NOMO-1 (cell line): ENCODE measurements around the gene RAMAC.
"Not testable (repeated sequence)": the region's sequence is repeated elsewhere in the genome, so short reads cannot be mapped to it uniquely, and the experiment has no call there.

Experiments used
- DNase-seq, 2 experiments: peaks; one replicate each; lab custom pipeline; 2025; ENCODE audit not compliant: unreplicated experiment in 2 of 2; lab: John Stamatoyannopoulos, UW

RAMAC gene

GRCh38 chr15:82966671-82967071 lies 19.3 kb upstream of the RAMAC start:
- DNase-seq: peak in 1 of 2 experiments; percentile 16

GRCh38 chr15:82968066-82968465 lies 17.9 kb upstream of the RAMAC start:
- peak; percentile 80 to 83 for DNase-seq

GRCh38 chr15:82969353-82969752 lies 16.7 kb upstream of the RAMAC start:
- DNase-seq: peak in 1 of 2 experiments; percentile 38

- DNase-seq: no peak
These were observed 15.8 kb upstream of the RAMAC start for GRCh38 chr15:82970078-82970686.

- DNase-seq: no peak
These were observed 15.3 kb upstream of the RAMAC start for GRCh38 chr15:82970696-82971095.

- DNase-seq: no peak
These were observed 14.6 kb upstream of the RAMAC start for GRCh38 chr15:82971218-82971984.

GRCh38 chr15:82972990-82973389 lies 13.0 kb upstream of the RAMAC start:
- no peak for DNase-seq

GRCh38 chr15:82977076-82977475 lies 8.9 kb upstream of the RAMAC start:
- DNase-seq: no peak

- no peak for DNase-seq
These were observed 7.6 kb upstream of the RAMAC start for GRCh38 chr15:82978438-82978837.

- DNase-seq: no peak
These were observed 6.3 kb upstream of the RAMAC start for GRCh38 chr15:82979726-82980125.

- no peak for DNase-seq
These were observed 5.0 kb upstream of the RAMAC start for GRCh38 chr15:82980981-82981380.

GRCh38 chr15:82986442-82986780 lies 401 bp downstream of the RAMAC start:
- DNase-seq: peak in 1 of 2 experiments; percentile 44

- DNase-seq: no peak
These were observed 6.5 kb downstream of the RAMAC start for GRCh38 chr15:82992436-82992998.

- no peak for DNase-seq
These were observed 7.1 kb downstream of the RAMAC start for GRCh38 chr15:82993144-82993543.

- DNase-seq: no peak
These were observed 9.1 kb downstream of the RAMAC start for GRCh38 chr15:82995076-82995475.

- no peak for DNase-seq
These were observed 9.9 kb downstream of the RAMAC start for GRCh38 chr15:82995938-82996337.

- no peak for DNase-seq
These were observed 13.4 kb downstream of the RAMAC start for GRCh38 chr15:82999426-82999825.

- peak; percentile 33 to 86 for DNase-seq
These were observed 14.1 kb downstream of the RAMAC start for GRCh38 chr15:82999905-83000671.

GRCh38 chr15:83000672-83001031 lies 14.6 kb downstream of the RAMAC start:
- not testable (repeated sequence) for DNase-seq

GRCh38 chr15:83010709-83011270 lies 24.8 kb downstream of the RAMAC start:
- peak; percentile 80 to 81 for DNase-seq
